Mucosa of descending colon (tissue), 3 donors: Measurements from ENCODE around the gene RHBDL1. TPM values are rescaled to one million over a fixed set of nuclear protein-coding genes. Genes with fewer than 3 reads are reported as not detected.
"Not testable (repeated sequence)": the region's sequence is repeated elsewhere in the genome, so short reads cannot be mapped to it uniquely, and the experiment has no call there.

ENCODE experiments used
- ATAC-seq: fragments of 200-7000 bp; cut with Tn5 transposase; one replicate; pipeline ENCODE4 v1.9.1; 2020; ENCODE audit warnings: mild to moderate bottlenecking, moderate library complexity
- DNase-seq, 3 donors: peaks; one replicate each; pipeline ENCODE4 v3.0.0-alpha.2; 2020
- H3K36me3 ChIP-seq: fragments of 200-600 bp; one replicate; pipeline ENCODE4 v1.8.0; 2021; ENCODE audit warnings: low read depth, mild to moderate bottlenecking
- H3K4me1 ChIP-seq: fragments of 200-600 bp; one replicate; pipeline ENCODE4 v1.8.0; 2021; ENCODE audit warnings: low read depth, mild to moderate bottlenecking
- H3K4me3 ChIP-seq: fragments of 200-600 bp; one replicate; pipeline ENCODE4 v1.8.0; 2021; ENCODE audit warnings: mild to moderate bottlenecking
- H3K9me3 ChIP-seq: fragments of 200-600 bp; one replicate; pipeline ENCODE4 v1.8.0; 2021; ENCODE audit warnings: mild to moderate bottlenecking
- CTCF ChIP-seq: fragments of 200-600 bp; IDR thresholded peaks from one replicate; pipeline ENCODE4 v1.8.0; 2022; ENCODE audit warnings: antibody characterized with exemption, mild to moderate bottlenecking
- intact Hi-C, 2 donors: fragments of 100-400 bp; cut with DNase I in 1 of 2; cut with micrococcal nuclease in 1 of 2; formaldehyde crosslinking; loops; one replicate each; pipeline versions ENCODE4 v1.11.0 to v1.11.1; 2022; cut with DNase I, micrococcal nuclease
- total RNA-seq, 3 donors: library from RNA; stranded (reverse); fragmentation: NEBNext Ultra II Directional in 2 of 3; extraction: Animal tissue kit (Norgen Biotek cat#: 25700) in 2 of 3; gene quantifications; one replicate each; pipeline versions ENCODE4 v1.2.1 to v1.2.4, GENCODE V29; 2021 to 2023
- donor health status: DM: no; HTN: no; CAD: no; lungs with moderate emphysema.
- donor health status: DM: no; HTN: no; CAD: no.
- donor health status: DM: no; HTN: yes; CAD: no.

RHBDL1 gene
- total RNA-seq, 3 donors from 2014 or later: 2.8 to 3.4 (median 3.0) TPM

- Histone ChIP-seq H3K9me3 (no peaks in the 10 kb centered on the region), H3K36me3 (no peaks in the 10 kb centered on the region), H3K4me3 (no peak overlapping the region), H3K4me1 (peaks cover 36% of the 10 kb centered on the region)
- no peak for DNase-seq
- ATAC-seq: no peak
- intact Hi-C loops: no loop called here
- no peak for TF ChIP-seq CTCF
These were observed 12.0 kb downstream of the RHBDL1 start for GRCh38 chr16:687499-687898.

DNA sequence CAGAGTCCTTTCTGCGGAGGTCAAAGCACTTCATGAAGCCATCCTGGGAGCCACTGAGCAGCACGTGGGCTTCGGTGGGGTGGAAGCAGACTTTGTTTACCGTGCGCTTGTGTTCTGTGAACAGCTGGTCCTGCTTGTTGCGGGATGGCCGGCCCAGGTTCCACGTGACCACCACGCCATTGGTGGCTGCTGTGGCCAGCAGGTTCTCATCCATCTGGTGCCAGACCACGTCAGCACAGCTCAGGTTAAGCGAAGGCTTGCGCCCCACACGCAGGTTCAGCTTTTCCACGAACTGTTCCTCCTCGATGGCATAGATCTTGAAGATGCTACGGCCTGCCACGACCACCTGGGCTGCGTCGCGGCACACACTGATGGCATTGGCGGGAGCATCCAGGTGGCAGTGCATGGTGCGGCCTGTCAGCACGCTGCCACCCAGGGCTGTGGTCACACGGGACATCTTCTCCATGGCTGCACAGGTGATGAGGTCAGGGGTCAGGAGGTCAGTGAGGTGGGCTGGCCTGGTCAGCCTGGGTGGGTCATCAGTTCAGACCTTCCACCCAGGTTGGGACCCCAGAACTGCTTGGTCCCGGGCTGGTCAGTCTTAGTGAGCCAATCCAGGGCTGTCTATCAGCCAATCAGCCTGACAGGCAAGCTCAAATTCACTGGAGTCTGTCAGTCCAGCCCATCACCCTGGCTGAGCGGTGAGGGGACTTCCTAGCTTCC lies 13.9 kb downstream of the RHBDL1 start:
- ATAC-seq: no peak
- peak overlapping the region; percentile 67 for H3K4me3 ChIP-seq
- no peaks in the 10 kb centered on the region for H3K9me3 ChIP-seq
- no peaks in the 10 kb centered on the region for H3K36me3 ChIP-seq
- intact Hi-C loops: no loop called here
- H3K4me1 ChIP-seq: peaks cover 32% of the 10 kb centered on the region
- no peak for TF ChIP-seq CTCF
- DNase-seq: no peak

- ATAC-seq, H3K4me3 ChIP-seq, H3K36me3 ChIP-seq, intact Hi-C loops, DNase-seq, H3K9me3 ChIP-seq: not testable (repeated sequence)
- H3K4me1 ChIP-seq: peaks cover 32% of the 10 kb centered on the region
These were observed 15.8 kb downstream of the RHBDL1 start for GRCh38 chr16:691242-691641.

GRCh38 chr16:692356-693108 lies 17.1 kb downstream of the RHBDL1 start:
- no peak for DNase-seq
- H3K4me3 ChIP-seq: no peak overlapping the region
- H3K4me1 ChIP-seq: peaks cover 32% of the 10 kb centered on the region
- no peak for TF ChIP-seq CTCF
- intact Hi-C loops: no loop called here
- H3K9me3 ChIP-seq: no peaks in the 10 kb centered on the region
- no peak for ATAC-seq
- no peaks in the 10 kb centered on the region for H3K36me3 ChIP-seq

DNA sequence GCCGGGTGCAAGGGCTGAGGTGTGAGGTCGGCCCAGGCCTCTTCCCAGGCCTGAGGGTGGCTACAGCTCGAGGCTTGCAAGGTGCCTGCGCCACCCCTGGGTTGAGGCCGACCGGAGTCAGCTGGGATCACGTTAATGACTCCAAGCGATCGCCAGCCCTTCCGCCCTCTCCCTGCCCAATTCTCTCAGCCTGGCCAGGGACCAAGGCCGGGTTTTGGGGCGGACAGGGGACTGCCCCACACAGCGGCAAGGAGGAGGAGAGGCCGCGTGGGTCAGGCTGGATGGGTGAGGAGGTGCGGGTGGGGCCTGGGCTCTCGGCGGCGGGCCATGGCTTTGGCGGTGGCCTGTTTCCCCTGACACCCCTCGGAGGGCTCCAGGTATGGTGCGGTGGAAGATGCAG lies 17.9 kb downstream of the RHBDL1 start:
- DNase-seq (no peak), ATAC-seq (no peak)
- Histone ChIP-seq H3K9me3 (no peaks in the 10 kb centered on the region), H3K4me1 (peaks cover 32% of the 10 kb centered on the region), H3K36me3 (no peaks in the 10 kb centered on the region), H3K4me3 (no peak overlapping the region)
- intact Hi-C loops: no loop called here
- no peak for TF ChIP-seq CTCF

DNA sequence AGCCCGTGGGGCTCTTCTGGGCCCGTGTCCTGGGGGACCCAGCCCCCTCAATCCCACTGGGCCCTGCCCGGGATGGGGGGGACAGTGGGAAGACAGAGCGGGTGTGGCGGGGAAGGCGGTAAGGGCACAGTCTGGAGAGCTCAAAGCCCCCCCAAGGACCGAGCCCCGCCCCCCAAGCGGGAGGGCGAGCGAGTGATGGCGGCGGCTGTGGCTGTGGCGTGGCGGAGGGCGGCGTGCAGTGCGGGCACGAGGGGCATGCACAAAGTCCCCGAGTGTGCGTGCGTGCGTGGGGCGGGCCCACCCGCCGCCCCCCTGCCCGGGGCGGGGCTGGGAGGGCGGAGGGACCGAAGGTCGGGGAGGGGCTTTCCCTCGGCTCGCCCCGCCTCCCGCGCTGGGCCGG lies 18.3 kb downstream of the RHBDL1 start:
- Histone ChIP-seq H3K4me1 (peaks cover 31% of the 10 kb centered on the region), H3K36me3 (no peaks in the 10 kb centered on the region), H3K9me3 (no peaks in the 10 kb centered on the region), H3K4me3 (no peak overlapping the region)
- DNase-seq (no peak), ATAC-seq (no peak)
- intact Hi-C loops: no loop called here
- TF ChIP-seq CTCF: no peak
